Tibial nerve (tissue), 4 donors: ENCODE results near the gene EIF4H.

Experiments used
- EP300 ChIP-seq, 2 donors: sonication (generic); formaldehyde crosslinking; IDR thresholded peaks; one replicate each; pipeline ENCODE4 v1.6.1; 2017; ENCODE audit warnings: antibody characterized with exemption in 2 of 2, mild to moderate bottlenecking in 1 of 2
- POLR2A ChIP-seq, 2 donors: fragments of 450-650 bp; IDR thresholded peaks; one replicate each; pipeline ENCODE4 v1.6.1; 2017; ENCODE audit warnings: antibody characterized with exemption in 2 of 2, mild to moderate bottlenecking in 2 of 2, moderate library complexity in 2 of 2
- TF ChIP-seq, protein P1 (sequence below), 5 experiments: fragments of 200-600 bp in 3 of 5; fragments of 450-650 bp in 2 of 5; sonication (generic) in 3 of 5; IDR thresholded peaks; one replicate each; pipeline ENCODE4 v1.5.1; 2016 to 2019; ENCODE audit warnings: antibody characterized with exemption in 5 of 5, mild to moderate bottlenecking in 3 of 5, moderate library complexity in 2 of 5

GRCh38 chr7:74157605-74158004 is 16.6 kb upstream of the EIF4H start:
- TF ChIP-seq, protein P1, sequence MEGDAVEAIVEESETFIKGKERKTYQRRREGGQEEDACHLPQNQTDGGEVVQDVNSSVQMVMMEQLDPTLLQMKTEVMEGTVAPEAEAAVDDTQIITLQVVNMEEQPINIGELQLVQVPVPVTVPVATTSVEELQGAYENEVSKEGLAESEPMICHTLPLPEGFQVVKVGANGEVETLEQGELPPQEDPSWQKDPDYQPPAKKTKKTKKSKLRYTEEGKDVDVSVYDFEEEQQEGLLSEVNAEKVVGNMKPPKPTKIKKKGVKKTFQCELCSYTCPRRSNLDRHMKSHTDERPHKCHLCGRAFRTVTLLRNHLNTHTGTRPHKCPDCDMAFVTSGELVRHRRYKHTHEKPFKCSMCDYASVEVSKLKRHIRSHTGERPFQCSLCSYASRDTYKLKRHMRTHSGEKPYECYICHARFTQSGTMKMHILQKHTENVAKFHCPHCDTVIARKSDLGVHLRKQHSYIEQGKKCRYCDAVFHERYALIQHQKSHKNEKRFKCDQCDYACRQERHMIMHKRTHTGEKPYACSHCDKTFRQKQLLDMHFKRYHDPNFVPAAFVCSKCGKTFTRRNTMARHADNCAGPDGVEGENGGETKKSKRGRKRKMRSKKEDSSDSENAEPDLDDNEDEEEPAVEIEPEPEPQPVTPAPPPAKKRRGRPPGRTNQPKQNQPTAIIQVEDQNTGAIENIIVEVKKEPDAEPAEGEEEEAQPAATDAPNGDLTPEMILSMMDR (IDR thresholded peaks at IDR 0.05) = no peak
- no peak for TF ChIP-seq POLR2A (IDR thresholded peaks at IDR 0.05)
- TF ChIP-seq EP300 (IDR thresholded peaks at IDR 0.05) = no peak
